SK-N-MC (cell line): Measurements from ENCODE around the gene PPIL1.

Experiments
- EZH2 ChIP-seq: fragments of 200-600 bp; sonication (generic); IDR thresholded peaks from one replicate; pipeline ENCODE4 v1.6.1; 2017; ENCODE audit warnings: antibody characterized with exemption
- POLR2AphosphoS5 ChIP-seq: IDR thresholded peaks from 2 replicates; pipeline ENCODE4 v1.6.1; 2012; ENCODE audit warnings: mild to moderate bottlenecking, low read depth, low read length, borderline replicate concordance

GRCh38 chr6:36809941-36810803 is 64.4 kb downstream of the PPIL1 start:
- TF ChIP-seq POLR2AphosphoS5 (no peak), EZH2 (no peak)
